HG03280 (cell line): ENCODE data around the gene SNAPC2.
"Not testable (repeated sequence)": the region's sequence is repeated elsewhere in the genome, so short reads cannot be mapped to it uniquely, and the experiment has no call there.

ENCODE experiments used
- ATAC-seq: cut with Tn5 transposase; IDR thresholded peaks from one replicate; pipeline ENCODE4 v1.9.1; 2021; ENCODE audit warnings: mild to moderate bottlenecking, moderate library complexity; ENCODE audit not compliant: unreplicated experiment

SNAPC2 gene

DNA sequence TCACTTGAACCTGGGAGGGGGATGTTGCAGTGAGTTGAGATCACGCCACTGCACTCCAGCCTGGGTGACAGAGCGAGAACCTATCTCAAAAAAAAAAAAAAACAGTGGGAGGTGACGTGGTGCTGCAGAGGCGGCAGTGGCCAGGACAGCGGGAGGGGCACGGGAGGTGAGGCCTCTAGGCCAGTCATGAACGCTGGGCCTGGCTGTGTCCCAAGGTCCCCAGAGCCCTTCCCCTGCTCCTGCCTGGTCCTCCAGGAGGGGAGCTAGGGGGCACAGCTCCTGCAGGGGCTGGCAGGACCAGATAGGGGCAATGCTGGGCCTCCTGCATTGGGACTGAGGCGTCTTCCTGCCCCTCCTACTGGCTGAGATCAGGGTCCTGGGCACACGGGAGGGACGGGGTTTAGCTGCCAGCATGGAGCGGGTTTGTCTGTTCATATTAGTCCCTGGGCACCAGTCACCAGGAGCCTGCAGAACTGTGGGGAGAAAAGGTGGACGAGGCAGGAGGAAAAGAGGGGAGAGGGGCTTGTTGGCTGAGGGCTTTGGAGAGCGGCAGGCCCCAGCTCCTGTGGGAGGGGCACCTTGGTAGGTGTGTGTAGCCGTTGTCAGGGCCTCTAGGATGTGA lies 11.9 kb upstream of the SNAPC2 start:
- ATAC-seq: no peak

DNA sequence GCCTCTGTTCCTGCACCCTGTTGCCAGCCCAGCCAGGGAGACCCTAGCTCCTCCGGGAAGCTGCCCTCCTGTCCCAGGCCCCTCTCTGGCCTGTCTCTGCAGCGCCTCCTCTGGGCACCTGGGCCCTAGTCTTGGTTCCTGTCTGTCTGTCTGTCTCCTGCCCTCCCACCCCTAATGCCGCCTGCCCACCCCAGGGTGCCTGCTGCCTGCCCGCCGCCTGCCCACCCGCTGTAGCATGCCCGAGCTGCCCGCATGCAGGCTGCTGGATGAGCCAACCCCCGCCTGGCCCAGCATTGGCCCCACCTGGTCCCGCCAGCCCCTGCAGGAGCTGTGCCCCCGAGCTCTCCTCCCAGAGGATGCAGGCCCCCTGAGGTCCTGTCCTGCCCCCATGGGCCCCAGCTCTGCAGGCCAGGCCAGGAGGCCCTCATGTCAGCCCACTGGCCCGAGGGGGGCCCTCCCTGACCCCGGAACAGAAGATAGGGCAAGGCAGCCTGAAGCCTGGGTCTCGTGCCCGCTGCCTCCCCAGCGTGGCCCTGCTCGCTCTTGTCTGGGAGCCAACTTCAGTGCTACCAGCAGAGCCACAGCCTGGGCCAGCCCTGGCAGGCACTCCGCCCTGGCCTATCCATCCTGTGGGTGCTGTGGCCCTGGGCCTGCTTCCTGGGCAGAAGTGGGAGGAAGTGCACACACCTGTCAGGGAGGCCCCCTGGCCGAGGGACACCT lies 11.2 kb upstream of the SNAPC2 start:
- ATAC-seq: no peak

DNA sequence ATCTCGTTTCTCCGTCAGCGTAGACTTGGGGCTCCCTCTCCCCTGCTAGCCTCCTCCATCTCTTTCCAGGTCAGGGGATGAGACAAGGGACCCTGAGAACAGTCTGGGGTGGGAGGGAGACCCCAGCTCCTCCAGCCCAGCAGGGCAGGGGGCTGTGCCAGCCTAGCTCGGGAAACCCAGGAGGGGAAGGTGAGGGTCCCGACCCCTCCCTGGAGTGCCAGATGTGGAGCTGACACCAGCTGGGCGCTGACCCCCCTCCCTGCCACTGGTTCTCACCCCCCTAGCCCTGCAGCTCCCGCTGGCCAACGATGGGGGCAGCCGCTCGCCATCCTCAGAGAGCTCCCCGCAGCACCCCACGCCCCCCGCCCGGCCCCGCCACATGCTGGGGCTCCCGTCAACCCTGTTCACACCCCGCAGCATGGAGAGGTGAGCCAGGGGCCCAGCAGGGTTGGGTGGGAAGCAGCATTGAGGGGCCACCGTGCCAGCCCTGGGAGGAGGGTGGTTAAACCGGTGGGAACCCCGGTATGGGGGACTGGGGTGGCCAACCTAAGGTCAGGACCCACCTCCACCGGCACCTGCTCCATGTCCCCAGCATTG lies 10.6 kb upstream of the SNAPC2 start:
- no peak for ATAC-seq

DNA sequence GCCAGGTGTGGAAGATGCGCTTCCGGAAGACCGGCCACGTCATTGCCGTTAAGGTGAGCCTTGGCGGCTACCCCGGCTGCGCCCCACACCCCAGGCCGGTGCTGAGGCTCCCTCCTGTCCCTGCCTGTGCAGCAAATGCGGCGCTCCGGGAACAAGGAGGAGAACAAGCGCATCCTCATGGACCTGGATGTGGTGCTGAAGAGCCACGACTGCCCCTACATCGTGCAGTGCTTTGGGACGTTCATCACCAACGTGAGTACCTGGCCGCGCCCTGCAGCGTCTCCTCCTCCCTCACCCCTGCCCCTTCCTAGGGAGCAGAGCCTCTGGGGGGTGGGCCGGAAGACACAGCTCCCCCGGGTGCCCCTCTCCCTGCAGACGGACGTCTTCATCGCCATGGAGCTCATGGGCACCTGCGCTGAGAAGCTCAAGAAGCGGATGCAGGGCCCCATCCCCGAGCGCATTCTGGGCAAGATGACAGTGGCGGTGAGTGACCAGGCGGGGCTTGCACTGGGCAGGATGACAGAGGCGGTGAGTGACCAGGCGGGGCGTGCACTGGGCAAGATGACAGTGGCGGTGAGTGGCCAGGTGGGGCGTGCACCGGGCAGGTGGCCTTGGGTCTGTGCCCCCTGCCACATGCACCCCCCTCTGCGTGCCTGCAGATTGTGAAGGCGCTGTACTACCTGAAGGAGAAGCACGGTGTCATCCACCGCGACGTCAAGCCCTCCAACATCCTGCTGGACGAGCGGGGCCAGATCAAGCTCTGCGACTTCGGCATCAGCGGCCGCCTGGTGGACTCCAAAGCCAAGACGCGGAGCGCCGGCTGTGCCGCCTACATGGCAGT lies 9.6 kb upstream of the SNAPC2 start:
- no peak for ATAC-seq

DNA sequence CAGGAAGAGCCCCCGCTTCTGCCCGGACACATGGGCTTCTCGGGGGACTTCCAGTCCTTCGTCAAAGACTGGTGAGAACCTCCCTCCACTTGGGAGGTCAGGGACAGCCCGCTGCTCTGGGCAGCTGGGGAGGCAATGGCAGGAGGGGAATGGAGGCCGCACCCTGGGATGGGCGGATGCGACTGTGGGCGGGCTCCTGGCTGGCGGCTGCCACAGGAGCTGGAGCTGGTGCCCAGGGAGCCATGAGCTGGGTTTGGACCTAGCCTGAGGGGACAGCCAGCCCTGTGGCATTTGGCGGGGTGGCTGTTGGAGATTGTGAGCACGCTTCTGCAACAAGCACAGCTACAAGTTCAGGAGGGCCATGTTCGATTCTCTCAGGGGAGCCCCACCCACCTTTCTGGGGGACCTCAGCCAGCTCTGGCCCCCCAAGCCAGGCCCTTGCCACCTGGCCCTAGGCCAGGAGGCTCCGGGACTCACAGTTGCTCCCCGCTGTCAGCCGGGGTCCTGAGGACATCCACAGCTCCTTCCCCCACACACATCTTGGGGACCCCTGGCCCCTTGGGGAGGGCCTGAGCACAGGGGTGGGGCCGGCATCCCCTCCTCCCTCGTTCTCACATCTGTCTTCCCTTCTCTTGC lies 8.5 kb upstream of the SNAPC2 start:
- no peak for ATAC-seq

DNA sequence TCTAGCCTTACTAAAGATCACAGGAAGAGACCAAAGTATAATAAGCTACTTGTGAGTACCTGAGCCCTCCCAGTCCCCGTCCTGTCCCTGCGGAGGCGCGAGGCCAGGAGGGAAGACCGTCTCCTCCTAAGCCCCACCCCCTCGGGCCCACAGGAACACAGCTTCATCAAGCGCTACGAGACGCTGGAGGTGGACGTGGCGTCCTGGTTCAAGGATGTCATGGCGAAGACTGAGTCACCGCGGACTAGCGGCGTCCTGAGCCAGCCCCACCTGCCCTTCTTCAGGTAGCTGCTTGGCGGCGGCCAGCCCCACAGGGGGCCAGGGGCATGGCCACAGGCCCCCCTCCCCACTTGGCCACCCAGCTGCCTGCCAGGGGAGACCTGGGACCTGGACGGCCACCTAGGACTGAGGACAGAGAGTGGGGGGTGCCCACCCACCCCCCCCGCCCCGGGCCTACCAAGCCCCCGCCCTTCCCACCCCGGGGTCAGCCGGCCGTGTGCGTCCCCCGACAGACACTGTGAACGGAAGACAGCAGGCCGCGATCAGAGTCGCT lies 7.9 kb upstream of the SNAPC2 start:
- ATAC-seq: no peak

DNA sequence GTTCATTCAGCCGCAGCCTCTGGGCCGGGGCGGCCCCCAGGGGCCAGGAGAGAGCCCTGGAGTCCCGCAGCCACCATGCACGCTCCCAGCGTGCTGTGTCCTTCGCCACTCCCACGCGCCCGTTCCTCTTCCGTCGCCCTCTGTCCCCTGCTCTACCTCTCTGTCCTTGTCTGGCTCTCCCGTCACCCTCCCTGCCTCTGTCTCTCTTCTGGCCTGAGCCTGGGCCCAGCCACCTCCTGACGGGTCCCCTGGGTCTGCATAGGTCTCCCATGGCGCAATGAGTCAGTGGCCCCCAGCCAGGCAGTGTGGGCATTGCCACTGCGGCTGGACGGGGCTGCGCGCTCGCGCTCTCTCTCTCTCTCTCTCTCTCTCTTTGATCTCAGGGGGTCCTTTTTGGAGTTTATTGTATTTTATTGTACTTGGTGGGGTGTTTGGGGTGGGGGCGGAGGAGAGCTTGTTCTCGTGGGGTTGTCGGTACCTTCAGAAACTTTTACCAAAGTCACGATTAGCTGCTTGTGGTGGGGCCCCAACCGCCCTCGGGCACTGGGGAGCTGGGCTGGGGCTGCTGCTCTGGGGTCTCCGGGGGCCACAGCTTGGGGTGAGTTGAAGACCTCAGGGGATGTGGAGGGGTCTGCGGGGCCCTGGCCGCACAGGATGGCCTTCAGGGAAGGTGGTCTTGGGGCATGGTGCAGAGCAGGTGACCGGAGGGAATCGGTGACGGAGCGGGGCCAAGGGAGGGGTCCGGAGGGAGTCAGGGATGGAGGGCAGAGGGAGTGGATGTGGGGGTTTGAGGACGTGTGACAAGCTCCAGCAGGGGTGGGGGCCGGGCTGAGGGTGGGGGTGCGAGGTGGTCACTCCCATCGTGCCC lies 7.2 kb upstream of the SNAPC2 start:
- ATAC-seq: no peak

DNA sequence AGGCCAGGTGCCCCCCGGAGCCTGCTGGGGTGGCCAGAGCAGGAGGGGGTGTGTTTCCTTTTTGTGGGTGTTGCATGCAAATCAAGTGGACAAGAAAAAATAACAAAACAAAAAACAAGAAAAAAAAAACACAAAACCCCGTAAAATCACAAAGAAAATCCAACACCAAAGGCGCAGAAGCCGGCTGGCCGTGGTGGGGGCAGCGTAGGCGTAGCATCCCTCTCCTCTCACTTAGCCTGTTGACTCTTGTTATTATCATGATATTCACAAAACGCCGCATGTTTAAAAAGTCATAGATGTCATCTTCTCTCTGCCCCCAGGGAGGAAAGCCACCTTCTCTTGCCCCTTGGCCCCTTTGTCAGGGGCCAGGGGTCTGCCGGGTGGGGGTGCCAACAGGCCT lies 6.5 kb upstream of the SNAPC2 start:
- no peak for ATAC-seq

DNA sequence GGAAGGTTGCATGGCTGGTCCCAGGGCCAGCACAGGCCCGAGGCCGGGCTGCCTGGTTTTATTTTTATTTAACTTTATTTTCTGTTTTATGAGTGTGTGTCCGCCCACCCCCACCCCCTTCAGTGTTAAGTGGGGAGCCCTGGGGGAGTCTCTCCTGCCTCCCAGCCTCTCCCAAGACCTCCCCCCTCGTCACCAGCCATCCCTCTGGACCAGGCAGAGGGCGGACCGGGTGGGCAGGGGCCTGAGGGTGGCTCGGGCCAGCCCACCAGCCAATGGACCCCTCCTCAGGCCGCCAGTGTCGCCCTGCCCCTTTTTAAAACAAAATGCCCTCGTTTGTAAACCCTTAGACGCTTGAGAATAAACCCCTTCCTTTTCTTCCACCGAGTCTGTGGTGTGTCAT lies 6.0 kb upstream of the SNAPC2 start:
- no peak for ATAC-seq

DNA sequence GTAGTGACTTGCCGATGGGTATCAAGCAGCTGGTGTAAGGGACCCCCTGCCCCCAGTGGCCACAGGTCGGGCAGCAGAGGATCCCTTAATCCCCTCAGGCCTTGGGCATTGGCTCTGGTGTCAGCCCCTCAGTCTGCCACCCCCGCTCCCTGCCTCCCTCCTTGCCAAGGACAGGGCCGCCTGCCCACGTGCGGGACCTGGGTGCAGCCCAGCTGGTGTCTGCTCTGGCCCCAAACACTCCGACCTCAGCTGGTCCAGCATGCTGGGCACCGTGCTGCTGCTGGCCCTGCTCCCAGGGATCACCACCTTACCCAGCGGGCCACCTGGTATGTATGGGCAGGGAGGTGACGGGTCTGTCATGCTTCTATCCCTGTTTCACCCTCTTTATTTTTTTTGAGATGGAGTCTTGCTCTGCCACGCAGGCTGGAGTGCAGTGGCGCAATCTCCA lies 5.5 kb upstream of the SNAPC2 start, which contains the start of gene TGFBR3L:
Gene TGFBR3L, plus strand, starts transcription at position 233 of the 448 bp plus-strand sequence.
- ATAC-seq: no peak

DNA sequence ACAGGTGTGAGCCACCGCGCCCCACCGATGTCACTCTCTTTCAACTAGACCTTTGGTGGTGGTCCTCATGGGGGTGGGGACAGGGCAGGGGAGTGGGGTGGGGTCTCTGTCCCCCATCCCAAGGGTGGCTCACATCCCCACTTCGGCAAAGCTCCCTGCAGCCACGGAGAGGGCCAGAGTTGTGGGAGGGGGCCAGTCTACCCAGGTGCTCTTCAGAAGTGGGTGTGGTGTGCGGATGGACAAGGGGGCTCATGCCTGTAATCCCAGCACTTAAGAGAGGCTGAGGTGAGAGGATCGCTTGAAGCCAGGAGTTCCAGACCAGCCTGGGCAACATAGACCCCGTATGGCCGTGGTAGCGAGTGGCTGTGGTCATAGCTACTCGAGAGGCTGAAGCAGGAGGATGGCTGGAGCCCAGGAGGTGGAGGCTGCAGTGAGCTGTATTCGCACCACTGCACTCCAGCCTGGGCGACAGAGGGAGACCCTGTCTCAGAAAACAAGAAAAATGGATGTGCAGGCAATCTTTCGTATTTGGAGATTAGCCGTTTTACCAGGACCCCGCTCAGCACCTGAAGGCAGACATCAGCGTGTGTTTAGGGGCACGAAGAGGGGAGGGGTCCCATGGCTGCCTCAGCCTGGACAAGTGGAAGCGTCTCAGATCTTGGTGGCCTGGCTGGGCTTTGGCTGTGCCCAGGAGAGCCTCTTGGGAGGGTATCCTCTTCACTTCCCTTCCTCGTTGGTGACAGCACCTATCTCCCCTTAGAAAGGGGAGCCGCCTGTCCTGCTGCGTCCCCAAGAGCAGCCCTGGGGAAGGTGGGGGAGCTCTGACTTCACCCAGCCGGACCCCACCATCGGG lies 4.7 kb upstream of the SNAPC2 start:
- no peak for ATAC-seq

DNA sequence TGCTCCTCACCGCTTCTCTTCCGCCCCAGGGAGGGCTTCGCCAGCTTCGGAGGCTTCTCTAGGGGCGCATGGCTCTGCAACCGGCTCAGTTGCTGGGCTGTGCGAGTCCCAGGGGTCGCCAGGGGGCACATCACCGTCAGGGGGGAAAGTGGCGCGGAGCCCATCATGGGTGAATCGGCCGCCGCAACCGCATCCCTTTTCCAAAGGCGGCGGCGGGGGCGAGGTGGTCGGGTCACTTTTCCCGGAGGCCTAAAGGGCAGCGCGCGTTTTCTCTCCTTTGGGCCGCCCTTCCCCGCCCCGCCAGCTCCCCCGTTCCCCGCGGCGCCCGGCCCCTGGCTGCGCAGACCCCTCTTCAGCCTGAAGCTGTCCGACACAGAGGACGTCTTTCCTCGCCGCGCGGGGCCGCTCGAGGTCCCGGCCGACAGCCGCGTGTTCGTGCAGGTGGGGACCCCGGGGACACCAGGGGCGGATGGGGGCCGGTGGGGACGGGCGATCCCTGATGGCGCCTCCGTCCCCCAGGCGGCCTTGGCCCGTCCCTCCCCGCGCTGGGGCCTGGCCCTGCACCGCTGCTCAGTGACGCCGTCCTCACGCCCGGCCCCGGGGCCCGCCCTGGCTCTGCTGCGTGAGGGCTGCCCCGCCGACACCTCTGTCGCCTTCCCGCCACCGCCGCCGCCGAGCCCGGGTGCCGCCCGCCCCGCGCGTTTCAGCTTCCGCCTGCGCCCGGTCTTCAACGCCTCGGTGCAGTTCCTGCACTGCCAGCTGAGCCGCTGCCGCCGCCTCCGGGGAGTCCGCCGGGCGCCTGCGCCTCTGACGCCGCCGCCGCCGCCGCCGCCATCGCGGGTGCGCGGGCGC lies 3.8 kb upstream of the SNAPC2 start:
- no peak for ATAC-seq

DNA sequence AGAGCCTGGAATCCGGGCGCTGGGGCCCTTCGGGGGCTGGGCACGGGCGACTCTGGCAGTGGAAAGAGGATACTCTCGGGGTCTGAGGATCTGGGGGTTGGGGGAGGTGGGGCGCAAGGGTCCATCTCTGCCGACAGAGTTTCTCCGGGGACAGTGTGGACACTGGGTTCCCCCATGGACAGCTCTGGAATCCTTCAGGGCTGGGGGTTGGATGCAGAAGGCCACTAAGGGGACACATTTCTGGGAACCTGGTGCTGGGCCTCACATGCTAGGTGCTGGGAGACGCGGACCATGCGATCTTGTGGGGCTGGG lies 3.2 kb upstream of the SNAPC2 start:
- no peak for ATAC-seq

DNA sequence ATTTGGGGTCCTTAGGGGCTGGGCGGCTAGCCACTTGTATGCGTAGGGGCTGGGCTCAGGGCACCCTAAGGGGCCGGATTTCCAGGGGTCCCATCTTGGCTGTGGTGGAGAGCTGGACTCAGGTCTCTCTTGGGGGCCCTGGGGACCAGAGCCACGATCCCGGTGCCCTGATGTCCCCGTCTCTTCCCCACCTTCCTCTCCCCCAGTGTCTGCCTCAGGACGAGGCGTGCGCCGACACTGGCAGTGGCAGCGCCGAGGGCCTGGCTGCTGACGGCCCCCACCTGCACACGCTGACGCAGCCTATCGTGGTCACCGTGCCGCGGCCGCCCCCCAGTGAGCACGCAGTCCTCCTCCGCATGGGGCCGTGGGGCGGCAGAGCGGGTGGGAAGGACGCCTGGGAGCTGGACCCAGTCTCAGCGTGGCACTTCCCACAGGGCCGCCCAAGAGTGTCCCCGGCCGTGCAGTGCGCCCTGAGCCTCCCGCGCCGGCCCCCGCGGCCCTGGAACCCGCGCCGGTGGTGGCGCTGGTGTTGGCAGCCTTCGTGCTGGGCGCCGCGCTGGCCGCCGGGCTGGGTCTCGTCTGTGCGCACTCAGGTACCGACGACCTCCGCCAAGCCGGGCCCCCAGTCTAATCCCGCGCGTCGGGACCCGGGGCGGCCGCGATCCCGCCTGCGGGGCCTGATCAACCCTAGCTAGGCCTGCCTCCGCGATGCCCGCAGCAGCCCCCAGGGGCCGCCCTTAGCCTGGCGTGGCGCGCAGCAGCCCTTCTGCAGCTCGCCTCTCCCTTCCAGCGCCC lies 2.7 kb upstream of the SNAPC2 start:
- ATAC-seq: no peak

DNA sequence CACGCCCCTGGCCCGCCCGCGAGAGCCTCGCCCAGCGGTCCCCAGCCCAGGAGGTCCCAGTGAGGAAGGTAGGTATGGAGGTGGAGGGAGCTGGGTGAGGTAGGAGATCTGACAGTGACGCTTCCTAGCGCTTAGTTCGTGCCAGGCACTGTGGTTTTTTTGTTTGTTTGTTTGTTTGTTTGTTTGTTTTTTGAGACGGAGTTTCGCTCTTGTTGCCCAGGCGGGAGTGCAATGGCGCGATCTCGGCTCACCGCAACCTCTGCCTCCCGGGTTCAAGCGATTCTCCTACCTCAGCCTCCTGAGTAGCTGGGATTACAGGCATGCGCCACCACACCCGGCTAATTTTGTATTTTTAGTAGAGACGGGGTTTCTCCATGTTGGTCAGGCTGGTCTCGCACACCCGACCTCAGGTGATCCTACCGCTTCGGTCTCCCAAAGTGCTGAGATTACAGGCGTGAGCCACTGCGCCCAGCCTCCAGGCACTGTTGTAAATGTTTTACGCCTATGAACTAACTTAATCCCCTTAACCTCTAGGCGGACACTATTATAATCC lies 2.0 kb upstream of the SNAPC2 start:
- not testable (repeated sequence) for ATAC-seq

DNA sequence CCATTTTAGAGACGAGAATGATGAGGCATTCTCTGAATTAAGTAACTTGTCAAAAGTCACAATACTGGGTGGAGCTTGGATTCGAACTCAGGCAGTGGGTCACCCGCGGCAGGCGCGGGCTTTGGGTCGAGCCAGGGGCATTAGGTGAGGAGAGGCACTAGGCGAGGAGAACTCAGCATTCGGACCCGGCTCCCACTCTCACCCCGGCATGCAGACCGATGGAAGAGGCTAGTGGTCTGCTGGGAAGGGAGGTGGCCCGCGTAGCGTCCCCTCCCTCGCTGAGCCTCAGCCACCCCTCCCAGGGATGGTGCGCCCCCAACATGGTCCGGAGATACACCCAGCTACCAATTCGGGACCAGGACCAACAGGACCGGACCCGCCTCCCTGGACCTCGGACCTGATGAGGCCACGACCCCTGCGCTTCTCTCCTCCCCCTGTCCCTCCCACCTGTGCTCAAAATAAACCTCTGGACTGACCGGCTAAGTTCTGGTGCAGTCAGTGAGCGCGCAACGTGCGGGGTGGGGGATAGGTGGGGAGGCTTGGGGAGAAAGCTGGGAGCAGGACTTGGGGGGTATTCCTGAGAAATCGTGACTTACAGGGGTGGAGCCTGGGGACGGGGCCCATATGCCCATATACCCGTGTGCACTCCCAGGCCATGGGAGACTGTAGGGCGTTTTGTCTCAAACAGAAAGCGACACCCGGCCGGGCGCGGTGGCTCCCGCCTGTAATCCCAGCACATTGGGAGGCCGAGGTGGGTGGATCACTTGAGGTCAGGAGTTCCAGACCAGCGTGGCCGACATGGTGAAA lies 1.3 kb upstream of the SNAPC2 start:
- no peak for ATAC-seq
